Endothelial cell of umbilical vein (primary cell): ENCODE data around the gene KLHL35. TPM values are rescaled to one million over a fixed set of nuclear protein-coding genes. Genes with fewer than 3 reads are reported as not detected.

ENCODE experiments used
- BruUV-seq: library from RNA; stranded (reverse); fragments of 400-500 nt; replicated peaks from 2 replicates; lab custom pipeline; 2021; lab: Mats Ljungman, UMichigan
- CTCF ChIA-PET: fragments of 300-600, 350-600 bp; sonication (Branson Sonifier 250); formaldehyde crosslinking; loops from one replicate; lab custom pipeline; 2021; ENCODE audit warnings: antibody characterized with exemption, inconsistent platforms; lab: Charles Lee
- POLR2A ChIA-PET: fragments of 300-600, 350-600 bp; sonication (Branson Sonifier 250); formaldehyde crosslinking; loops from one replicate; lab custom pipeline; 2021; ENCODE audit warnings: antibody characterized with exemption, inconsistent platforms; lab: Charles Lee
- DNase-seq: peaks from one replicate; pipeline ENCODE4 v3.0.0-alpha.2; 2011; ENCODE audit warnings: low read depth, low spot score
- FAIRE-seq: peaks from 2 replicates; lab custom pipeline; 2011; peaks lifted over from hg19 to GRCh38; lab: Jason Lieb, UNC
- H2AFZ ChIP-seq: 2 replicates; pipeline ENCODE4 v1.6.0; 2012; ENCODE audit warnings: low read depth, low read length, control low read depth, inconsistent platforms
- H3K27ac ChIP-seq: 2 replicates; pipeline ENCODE4 v1.5.1; 2011; ENCODE audit warnings: low read depth, mild to moderate bottlenecking, control low read depth, low read length, moderate library complexity; ENCODE audit not compliant: insufficient read depth
- H3K27me3 ChIP-seq, 2 experiments: 2 replicates each; pipeline versions ENCODE4 v1.6.0 to v1.6.1; 2011; ENCODE audit warnings: low read length in 2 of 2, mixed read lengths in 1 of 2; ENCODE audit not compliant: control insufficient read depth in 2 of 2, insufficient read depth in 2 of 2
- H3K36me3 ChIP-seq, 2 experiments: 2 replicates in 1 of 2; 3 replicates in 1 of 2; pipeline ENCODE4 v1.5.1; 2011; ENCODE audit warnings: low read length in 2 of 2, mild to moderate bottlenecking in 1 of 2, moderate library complexity in 1 of 2; ENCODE audit not compliant: control insufficient read depth in 2 of 2, insufficient read depth in 2 of 2; ENCODE audit errors: extremely low read depth in 1 of 2
- H3K4me1 ChIP-seq: 3 replicates; pipeline ENCODE4 v1.5.1; 2011; ENCODE audit warnings: mild to moderate bottlenecking, low read length; ENCODE audit not compliant: control insufficient read depth, insufficient read depth; ENCODE audit errors: extremely low read depth
- H3K4me2 ChIP-seq: 2 replicates; pipeline ENCODE4 v1.6.1; 2011; ENCODE audit warnings: low read length, control low read depth, mixed read lengths; ENCODE audit not compliant: insufficient read depth
- H3K4me3 ChIP-seq, 3 experiments: fragments of 200-600 bp in 1 of 3; sonication (generic), shearing (Covaris generic) in 1 of 3; replicated peaks in 1 of 3; 2 replicates each; pipeline ENCODE4 v1.5.1; 2011 to 2016; ENCODE audit warnings: control low read depth in 3 of 3, low read length in 3 of 3, mild to moderate bottlenecking in 2 of 3, inconsistent platforms in 1 of 3, low read depth in 1 of 3, moderate library complexity in 1 of 3; ENCODE audit not compliant: insufficient read depth in 1 of 3
- H3K79me2 ChIP-seq: 2 replicates; pipeline ENCODE4 v1.6.0; 2012; ENCODE audit warnings: low read length, inconsistent platforms; ENCODE audit not compliant: control insufficient read depth, insufficient read depth
- H3K9ac ChIP-seq: replicated peaks from 2 replicates; pipeline ENCODE3; 2011; ENCODE audit warnings: low read length, control low read depth; ENCODE audit not compliant: insufficient read depth; ENCODE audit errors: extremely low read depth
- H3K9me1 ChIP-seq: replicated peaks from 3 replicates; pipeline ENCODE4 v1.6.0; 2011; ENCODE audit warnings: mild to moderate bottlenecking, low read length; ENCODE audit not compliant: control insufficient read depth, insufficient read depth; ENCODE audit errors: extremely low read depth
- H3K9me3 ChIP-seq: replicated peaks from 2 replicates; pipeline ENCODE4 v1.5.1; 2012; ENCODE audit warnings: low read length, inconsistent platforms; ENCODE audit not compliant: control insufficient read depth, insufficient read depth
- H4K20me1 ChIP-seq: replicated peaks from 2 replicates; pipeline ENCODE3; 2011; ENCODE audit warnings: mild to moderate bottlenecking, low read length; ENCODE audit not compliant: control insufficient read depth, insufficient read depth; ENCODE audit errors: extremely low read depth
- GATA2 ChIP-seq: IDR thresholded peaks from 2 replicates; pipeline ENCODE4 v1.7.0; 2011; ENCODE audit warnings: low read depth, mild to moderate bottlenecking, moderate library complexity, mixed read lengths, low read length; ENCODE audit not compliant: insufficient read length, insufficient read depth
- JUN ChIP-seq: IDR thresholded peaks from 2 replicates; pipeline ENCODE4 v1.6.1; 2011; ENCODE audit warnings: borderline replicate concordance, low read depth; ENCODE audit not compliant: insufficient read length, insufficient read depth
- POLR2AphosphoS5 ChIP-seq: IDR thresholded peaks from 2 replicates; pipeline ENCODE4 v1.6.1; 2012; ENCODE audit warnings: low read depth, mild to moderate bottlenecking, control low read depth, low read length, moderate library complexity; ENCODE audit not compliant: insufficient read depth
- dilution Hi-C: fragments of 300-500 bp; cut with MboI; formaldehyde crosslinking; loops from one replicate; pipeline ENCODE4 v1.15.0; 2019; ENCODE audit warnings: low sequenced_read_pairs; ENCODE audit not compliant: extremely low pct_ligation_motif_present
- intact Hi-C: fragments of 100-400 bp; cut with micrococcal nuclease; formaldehyde crosslinking; loops from one replicate; pipeline ENCODE4 v1.10.0; 2022
- polyA plus RNA-seq, 4 experiments: library from polyadenylated mRNA; depleted of rRNA in 3 of 4; stranded (reverse) in 3 of 4; unstranded in 1 of 4; fragments of >200 nt; gene quantifications; 2 replicates each; pipeline versions ENCODE4 v1.2.1 to v1.2.3, GENCODE V29; 2011 to 2012; ENCODE audit warnings: missing spikeins in 1 of 4
- total RNA-seq: library from RNA; stranded (reverse); gene quantifications from 2 replicates; pipeline ENCODE4 v1.2.3, GENCODE V29; 2021
- TF ChIP-seq, protein P1 (sequence below): IDR thresholded peaks from 2 replicates; pipeline ENCODE4 v1.6.1; 2011; ENCODE audit not compliant: insufficient read depth, insufficient read length

Gene KLHL35
- total and polyA plus RNA-seq, 2 donors (not counting 3 experiments of a cell fraction or from before 2014, with no cell fraction given): 0.97 to 2.3 TPM

DNA sequence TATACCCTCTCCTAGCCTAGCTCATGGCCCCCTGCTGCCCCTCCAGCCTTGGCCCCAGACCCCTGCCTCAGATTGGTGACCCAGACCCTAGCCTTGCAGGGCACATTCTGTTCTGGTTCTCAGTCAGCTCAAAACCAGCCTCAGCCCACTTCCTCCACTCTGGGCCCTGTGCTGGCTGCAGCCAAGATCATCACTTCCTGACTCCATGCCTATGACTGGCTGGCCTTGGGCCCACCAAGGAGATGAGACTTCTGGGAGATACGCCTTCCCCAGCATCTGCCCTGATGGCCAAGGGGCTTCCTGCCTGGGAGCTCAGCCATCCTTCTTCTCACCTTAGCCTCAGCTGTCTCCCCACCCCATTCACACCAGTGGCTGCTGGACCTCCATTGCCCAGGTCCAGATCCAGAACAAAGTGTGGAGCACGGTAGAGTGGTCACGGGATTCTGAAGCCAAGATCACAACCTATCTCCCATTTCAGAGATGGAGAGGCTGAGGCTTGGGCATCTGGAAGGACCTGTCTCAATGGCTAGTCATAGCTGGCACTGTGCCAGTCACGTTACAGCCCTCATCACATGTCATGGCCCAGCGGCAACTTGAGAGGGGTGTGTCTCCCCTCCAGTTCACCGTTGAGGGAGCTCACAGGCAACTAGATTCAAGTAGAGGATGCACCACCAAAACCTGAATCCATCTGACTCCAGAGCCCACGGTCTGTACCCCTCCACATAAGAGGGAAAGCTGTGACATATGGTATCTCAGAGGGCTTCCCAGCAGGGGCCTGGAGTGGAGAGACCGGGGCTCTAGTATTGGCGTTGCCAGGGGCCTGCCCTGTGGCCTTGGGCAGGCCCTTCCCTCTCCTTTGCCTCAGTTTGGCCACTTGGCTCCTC lies 43.0 kb upstream of the KLHL35 start:
- TF ChIP-seq, protein P1, sequence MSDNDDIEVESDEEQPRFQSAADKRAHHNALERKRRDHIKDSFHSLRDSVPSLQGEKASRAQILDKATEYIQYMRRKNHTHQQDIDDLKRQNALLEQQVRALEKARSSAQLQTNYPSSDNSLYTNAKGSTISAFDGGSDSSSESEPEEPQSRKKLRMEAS: no peak
- TF ChIP-seq GATA2 (no peak), POLR2AphosphoS5 (no peak), JUN (no peak)
- Histone ChIP-seq H3K9me3 (no peaks in the 10 kb centered on the region), H3K4me3 (no peak overlapping the region), H2AFZ (peak overlapping the region; percentile 23), H3K27me3 (no peaks in the 10 kb centered on the region), H3K4me1 (peaks cover 26% of the 10 kb centered on the region), H3K4me2 (no peak overlapping the region), H3K9me1 (no peaks in the 10 kb centered on the region), H3K36me3 (peaks cover 0 to 10% of the 10 kb centered on the region in 2 experiments), H3K9ac (no peak overlapping the region), H4K20me1 (no peaks in the 10 kb centered on the region), H3K79me2 (no peaks in the 10 kb centered on the region), H3K27ac (no peak overlapping the region)
- dilution Hi-C loops (no loop called here), intact Hi-C loops (no loop called here)
- FAIRE-seq (peak; percentile 31), DNase-seq (no peak)
- CTCF ChIA-PET: interaction anchor here (1.0 to 3.4 kb wide), 6 partner anchors 8 to 68 kb away, joined by 3 to 12 read pairs (median 4); no protein-coding TSS in a partner anchor
- POLR2A ChIA-PET: interaction anchor here (0.9 kb wide), 1 partner anchor 10 kb away, joined by 9 read pairs; no protein-coding TSS in a partner anchor
- BruUV-seq: no TSS peak
